H1 (cell line): ENCODE measurements around the gene IRF2BP1. TPM values are rescaled to one million over a fixed set of nuclear protein-coding genes. Genes with fewer than 3 reads are reported as not detected.

Experiments
- HDAC2 ChIP-seq, 2 experiments: fragments of 300-600 bp in 1 of 2; sonication (generic) in 1 of 2; IDR thresholded peaks; 2 replicates each; pipeline ENCODE4 v1.6.1; 2011 to 2012; ENCODE audit warnings: low read depth in 2 of 2, low read length in 2 of 2, mild to moderate bottlenecking in 2 of 2, moderate library complexity in 2 of 2, borderline replicate concordance in 1 of 2, inconsistent platforms in 1 of 2
- MAFK ChIP-seq: IDR thresholded peaks from 2 replicates; pipeline ENCODE4 v1.6.1; 2012; ENCODE audit warnings: low read depth, mild to moderate bottlenecking, improper control_type of control experiment, low read length
- NANOG ChIP-seq: IDR thresholded peaks from 2 replicates; pipeline ENCODE4 v1.6.1; 2011; ENCODE audit warnings: low read length, low read depth, mild to moderate bottlenecking, inconsistent platforms; ENCODE audit not compliant: insufficient read depth, poor library complexity, severe bottlenecking
- POLR2AphosphoS5 ChIP-seq: IDR thresholded peaks from 2 replicates; pipeline ENCODE4 v1.6.1; 2011; ENCODE audit warnings: low read depth, low read length
- RAD21 ChIP-seq, 2 experiments: IDR thresholded peaks in 1 of 2; conservative IDR thresholded peaks in 1 of 2; 2 replicates each; pipeline ENCODE4 v1.6.1; 2011; ENCODE audit warnings: low read depth in 2 of 2, low read length in 2 of 2, improper control_type of control experiment in 1 of 2, inconsistent platforms in 1 of 2, mild to moderate bottlenecking in 1 of 2, moderate library complexity in 1 of 2
- SP1 ChIP-seq: IDR thresholded peaks from 2 replicates; pipeline ENCODE4 v1.6.1; 2011; ENCODE audit warnings: low read depth, low read length
- polyA plus RNA-seq, 7 experiments: library from polyadenylated mRNA; depleted of rRNA in 3 of 7; stranded (reverse) in 5 of 7; unstranded in 2 of 7; fragments of >200 nt in 5 of 7; fragments of 200-250 nt in 2 of 7; gene quantifications; 1 replicate in 5 of 7; 2 replicates in 1 of 7; 4 replicates in 1 of 7; pipeline versions ENCODE4 v1.2.1 to v1.2.3, GENCODE V29; 2011 to 2013; ENCODE audit warnings: missing spikeins in 2 of 7, mixed read lengths in 2 of 7
- total RNA-seq: library from RNA; stranded (reverse); fragmentation: NEBNext Ultra II Directional; extraction: Animal tissue kit (Norgen Biotek cat#: 25700); gene quantifications from 2 replicates; pipeline ENCODE4 v1.2.1, GENCODE V29; 2021
- TF ChIP-seq, protein P1 (sequence below): IDR thresholded peaks from 2 replicates; pipeline ENCODE4 v1.6.1; 2011; ENCODE audit warnings: low read length, improper control_type of control experiment
- TF ChIP-seq, protein P2 (sequence below): fragments of 300-600 bp; sonication (generic); IDR thresholded peaks from 2 replicates; pipeline ENCODE4 v1.7.1; 2012; ENCODE audit warnings: low read length, moderate library complexity, mild to moderate bottlenecking, inconsistent platforms; ENCODE audit not compliant: insufficient replicate concordance

IRF2BP1 gene
- total and polyA plus RNA-seq, 2 of the 8 experiments (the other 6 are each of a cell fraction or from before 2014, with no cell fraction given) = 12.1 to 24.4 TPM

DNA sequence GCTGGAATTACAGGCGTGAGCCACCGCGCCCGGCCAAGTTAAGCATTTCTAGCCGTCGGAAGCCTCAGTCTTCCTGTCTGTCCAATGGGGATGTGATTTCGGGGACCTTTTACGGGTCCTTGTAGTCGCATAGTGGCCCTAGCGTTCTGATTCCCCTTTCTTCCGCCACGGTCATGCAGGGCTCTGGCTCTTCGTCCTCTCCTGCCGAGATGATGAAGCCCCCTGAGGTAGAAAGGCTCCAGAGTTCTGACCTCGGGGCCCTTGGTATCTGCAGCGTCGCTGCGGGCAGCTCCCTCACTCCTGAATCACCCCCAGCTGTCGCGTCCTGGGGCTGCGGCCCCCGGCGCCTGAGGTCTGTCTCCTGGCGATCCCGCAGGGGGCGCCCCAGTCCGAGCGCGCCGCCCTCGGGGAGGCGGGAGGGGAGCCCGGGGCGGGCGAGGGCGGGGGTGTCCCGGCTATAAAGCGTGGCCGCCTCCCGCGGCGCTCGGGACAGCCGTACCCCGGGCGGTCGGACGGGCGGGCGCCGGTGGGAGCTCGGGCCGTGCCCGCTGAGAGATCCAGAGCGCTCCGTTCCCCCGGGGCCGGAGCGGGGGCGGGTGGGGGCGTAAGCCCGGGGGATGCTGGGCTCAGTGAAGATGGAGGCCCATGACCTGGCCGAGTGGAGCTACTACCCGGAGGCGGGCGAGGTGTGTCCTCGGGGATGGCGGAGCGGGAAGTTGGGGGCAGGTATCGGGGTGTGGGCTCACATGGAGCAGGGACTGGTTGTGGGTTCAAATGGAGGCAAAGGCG lies 21.9 kb downstream of the IRF2BP1 start, which contains the start of gene FOXA3 (continued):
- TF ChIP-seq, protein P1, sequence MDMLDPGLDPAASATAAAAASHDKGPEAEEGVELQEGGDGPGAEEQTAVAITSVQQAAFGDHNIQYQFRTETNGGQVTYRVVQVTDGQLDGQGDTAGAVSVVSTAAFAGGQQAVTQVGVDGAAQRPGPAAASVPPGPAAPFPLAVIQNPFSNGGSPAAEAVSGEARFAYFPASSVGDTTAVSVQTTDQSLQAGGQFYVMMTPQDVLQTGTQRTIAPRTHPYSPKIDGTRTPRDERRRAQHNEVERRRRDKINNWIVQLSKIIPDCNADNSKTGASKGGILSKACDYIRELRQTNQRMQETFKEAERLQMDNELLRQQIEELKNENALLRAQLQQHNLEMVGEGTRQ = no peak
- TF ChIP-seq MAFK (no peak), RAD21 (IDR thresholded peaks at IDR 0.05 in 1 of 2, conservative IDR thresholded peaks at IDR 0.05 in 1 of 2; ENCODE audit: low read depth in 2 of 2, low read length in 2 of 2) (peak; percentile 66 to 86), POLR2AphosphoS5 (no peak), SP1 (no peak), HDAC2 (IDR thresholded peaks at IDR 0.05; ENCODE audit: borderline replicate concordance in 1 of 2, low read depth in 2 of 2, low read length in 2 of 2) (peak in 1 of 2 experiments; percentile 99; a peak in 2 of 4 replicates), NANOG (peak; percentile 49)
- TF ChIP-seq, protein P2, sequence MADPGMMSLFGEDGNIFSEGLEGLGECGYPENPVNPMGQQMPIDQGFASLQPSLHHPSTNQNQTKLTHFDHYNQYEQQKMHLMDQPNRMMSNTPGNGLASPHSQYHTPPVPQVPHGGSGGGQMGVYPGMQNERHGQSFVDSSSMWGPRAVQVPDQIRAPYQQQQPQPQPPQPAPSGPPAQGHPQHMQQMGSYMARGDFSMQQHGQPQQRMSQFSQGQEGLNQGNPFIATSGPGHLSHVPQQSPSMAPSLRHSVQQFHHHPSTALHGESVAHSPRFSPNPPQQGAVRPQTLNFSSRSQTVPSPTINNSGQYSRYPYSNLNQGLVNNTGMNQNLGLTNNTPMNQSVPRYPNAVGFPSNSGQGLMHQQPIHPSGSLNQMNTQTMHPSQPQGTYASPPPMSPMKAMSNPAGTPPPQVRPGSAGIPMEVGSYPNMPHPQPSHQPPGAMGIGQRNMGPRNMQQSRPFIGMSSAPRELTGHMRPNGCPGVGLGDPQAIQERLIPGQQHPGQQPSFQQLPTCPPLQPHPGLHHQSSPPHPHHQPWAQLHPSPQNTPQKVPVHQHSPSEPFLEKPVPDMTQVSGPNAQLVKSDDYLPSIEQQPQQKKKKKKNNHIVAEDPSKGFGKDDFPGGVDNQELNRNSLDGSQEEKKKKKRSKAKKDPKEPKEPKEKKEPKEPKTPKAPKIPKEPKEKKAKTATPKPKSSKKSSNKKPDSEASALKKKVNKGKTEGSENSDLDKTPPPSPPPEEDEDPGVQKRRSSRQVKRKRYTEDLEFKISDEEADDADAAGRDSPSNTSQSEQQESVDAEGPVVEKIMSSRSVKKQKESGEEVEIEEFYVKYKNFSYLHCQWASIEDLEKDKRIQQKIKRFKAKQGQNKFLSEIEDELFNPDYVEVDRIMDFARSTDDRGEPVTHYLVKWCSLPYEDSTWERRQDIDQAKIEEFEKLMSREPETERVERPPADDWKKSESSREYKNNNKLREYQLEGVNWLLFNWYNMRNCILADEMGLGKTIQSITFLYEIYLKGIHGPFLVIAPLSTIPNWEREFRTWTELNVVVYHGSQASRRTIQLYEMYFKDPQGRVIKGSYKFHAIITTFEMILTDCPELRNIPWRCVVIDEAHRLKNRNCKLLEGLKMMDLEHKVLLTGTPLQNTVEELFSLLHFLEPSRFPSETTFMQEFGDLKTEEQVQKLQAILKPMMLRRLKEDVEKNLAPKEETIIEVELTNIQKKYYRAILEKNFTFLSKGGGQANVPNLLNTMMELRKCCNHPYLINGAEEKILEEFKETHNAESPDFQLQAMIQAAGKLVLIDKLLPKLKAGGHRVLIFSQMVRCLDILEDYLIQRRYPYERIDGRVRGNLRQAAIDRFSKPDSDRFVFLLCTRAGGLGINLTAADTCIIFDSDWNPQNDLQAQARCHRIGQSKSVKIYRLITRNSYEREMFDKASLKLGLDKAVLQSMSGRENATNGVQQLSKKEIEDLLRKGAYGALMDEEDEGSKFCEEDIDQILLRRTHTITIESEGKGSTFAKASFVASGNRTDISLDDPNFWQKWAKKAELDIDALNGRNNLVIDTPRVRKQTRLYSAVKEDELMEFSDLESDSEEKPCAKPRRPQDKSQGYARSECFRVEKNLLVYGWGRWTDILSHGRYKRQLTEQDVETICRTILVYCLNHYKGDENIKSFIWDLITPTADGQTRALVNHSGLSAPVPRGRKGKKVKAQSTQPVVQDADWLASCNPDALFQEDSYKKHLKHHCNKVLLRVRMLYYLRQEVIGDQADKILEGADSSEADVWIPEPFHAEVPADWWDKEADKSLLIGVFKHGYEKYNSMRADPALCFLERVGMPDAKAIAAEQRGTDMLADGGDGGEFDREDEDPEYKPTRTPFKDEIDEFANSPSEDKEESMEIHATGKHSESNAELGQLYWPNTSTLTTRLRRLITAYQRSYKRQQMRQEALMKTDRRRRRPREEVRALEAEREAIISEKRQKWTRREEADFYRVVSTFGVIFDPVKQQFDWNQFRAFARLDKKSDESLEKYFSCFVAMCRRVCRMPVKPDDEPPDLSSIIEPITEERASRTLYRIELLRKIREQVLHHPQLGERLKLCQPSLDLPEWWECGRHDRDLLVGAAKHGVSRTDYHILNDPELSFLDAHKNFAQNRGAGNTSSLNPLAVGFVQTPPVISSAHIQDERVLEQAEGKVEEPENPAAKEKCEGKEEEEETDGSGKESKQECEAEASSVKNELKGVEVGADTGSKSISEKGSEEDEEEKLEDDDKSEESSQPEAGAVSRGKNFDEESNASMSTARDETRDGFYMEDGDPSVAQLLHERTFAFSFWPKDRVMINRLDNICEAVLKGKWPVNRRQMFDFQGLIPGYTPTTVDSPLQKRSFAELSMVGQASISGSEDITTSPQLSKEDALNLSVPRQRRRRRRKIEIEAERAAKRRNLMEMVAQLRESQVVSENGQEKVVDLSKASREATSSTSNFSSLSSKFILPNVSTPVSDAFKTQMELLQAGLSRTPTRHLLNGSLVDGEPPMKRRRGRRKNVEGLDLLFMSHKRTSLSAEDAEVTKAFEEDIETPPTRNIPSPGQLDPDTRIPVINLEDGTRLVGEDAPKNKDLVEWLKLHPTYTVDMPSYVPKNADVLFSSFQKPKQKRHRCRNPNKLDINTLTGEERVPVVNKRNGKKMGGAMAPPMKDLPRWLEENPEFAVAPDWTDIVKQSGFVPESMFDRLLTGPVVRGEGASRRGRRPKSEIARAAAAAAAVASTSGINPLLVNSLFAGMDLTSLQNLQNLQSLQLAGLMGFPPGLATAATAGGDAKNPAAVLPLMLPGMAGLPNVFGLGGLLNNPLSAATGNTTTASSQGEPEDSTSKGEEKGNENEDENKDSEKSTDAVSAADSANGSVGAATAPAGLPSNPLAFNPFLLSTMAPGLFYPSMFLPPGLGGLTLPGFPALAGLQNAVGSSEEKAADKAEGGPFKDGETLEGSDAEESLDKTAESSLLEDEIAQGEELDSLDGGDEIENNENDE = no peak
